CD4-positive, alpha-beta memory T cell (primary cell): Measurements from ENCODE around the gene CDK10. TPM values are rescaled to one million over a fixed set of nuclear protein-coding genes. Genes with fewer than 3 reads are reported as not detected.

Experiments used
- CTCF ChIA-PET: fragments of 350-600 bp; sonication (Branson Sonifier 250); formaldehyde crosslinking; loops from one replicate; lab custom pipeline; 2021; ENCODE audit warnings: inconsistent platforms; ENCODE audit not compliant: partially characterized antibody; lab: Charles Lee
- POLR2A ChIA-PET: fragments of 350-600 bp; sonication (Branson Sonifier 250); formaldehyde crosslinking; loops from one replicate; lab custom pipeline; 2021; ENCODE audit not compliant: partially characterized antibody; lab: Charles Lee
- DNase-seq, 5 donors: peaks; one replicate each; pipeline versions ENCODE4 v3.0.0 to v3.0.0-alpha.2; 2020 to 2022; ENCODE audit warnings: mixed read lengths in 1 of 5
- H3K27ac ChIP-seq: one replicate; pipeline ENCODE4 v1.7.0; 2013; ENCODE audit warnings: low read depth, low read length
- H3K27me3 ChIP-seq: 2 replicates; pipeline ENCODE4 v1.7.0; 2013; ENCODE audit warnings: mild to moderate bottlenecking, low read length, moderate library complexity; ENCODE audit not compliant: insufficient read depth
- H3K36me3 ChIP-seq: 2 replicates; pipeline ENCODE4 v1.7.0; 2013; ENCODE audit warnings: mild to moderate bottlenecking, low read length, moderate library complexity; ENCODE audit not compliant: insufficient read depth
- H3K4me1 ChIP-seq: 2 replicates; pipeline ENCODE4 v1.7.0; 2013; ENCODE audit warnings: mild to moderate bottlenecking, low read length, moderate library complexity; ENCODE audit not compliant: insufficient read depth
- H3K4me3 ChIP-seq, 2 donors: one replicate each; pipeline ENCODE4 v1.7.0; 2013; ENCODE audit warnings: low read length in 2 of 2, mild to moderate bottlenecking in 1 of 2
- H3K9me3 ChIP-seq, 2 donors: one replicate each; pipeline ENCODE4 v1.7.0; 2013; ENCODE audit warnings: low read length in 2 of 2, control low read depth in 1 of 2; ENCODE audit not compliant: control insufficient read depth in 1 of 2
- H3K27ac Mint-ChIP-seq, 7 donors: one replicate each; pipeline ENCODE4 v1.8.0; 2020 to 2021; ENCODE audit warnings: mixed read lengths in 7 of 7, mild to moderate bottlenecking in 6 of 7, inconsistent platforms in 3 of 7, moderate library complexity in 3 of 7
- H3K27me3 Mint-ChIP-seq, 2 donors: one replicate each; pipeline ENCODE4 v1.8.0; 2020 to 2021; ENCODE audit warnings: mixed read lengths in 2 of 2
- H3K36me3 Mint-ChIP-seq, 2 donors: one replicate each; pipeline ENCODE4 v1.8.0; 2020 to 2021; ENCODE audit warnings: mixed read lengths in 2 of 2, inconsistent platforms in 1 of 2, mild to moderate bottlenecking in 1 of 2
- H3K4me1 Mint-ChIP-seq, 4 donors: one replicate each; pipeline ENCODE4 v1.8.0; 2020 to 2021; ENCODE audit warnings: mixed read lengths in 4 of 4, mild to moderate bottlenecking in 1 of 4
- H3K4me3 Mint-ChIP-seq, 8 donors: one replicate each; pipeline ENCODE4 v1.8.0; 2020 to 2021; ENCODE audit warnings: mixed read lengths in 8 of 8, mild to moderate bottlenecking in 7 of 8, moderate library complexity in 6 of 8, inconsistent platforms in 3 of 8
- H3K9me3 Mint-ChIP-seq, 8 donors: one replicate each; pipeline ENCODE4 v1.8.0; 2020 to 2021; ENCODE audit warnings: mixed read lengths in 8 of 8, mild to moderate bottlenecking in 5 of 8, inconsistent platforms in 3 of 8, moderate library complexity in 1 of 8
- intact Hi-C: fragments of 100-400 bp; cut with micrococcal nuclease; formaldehyde crosslinking; loops from one replicate; pipeline ENCODE4 v1.15.1; 2023
- polyA plus RNA-seq, 2 donors: library from polyadenylated mRNA; unstranded; fragments of 300-500 nt; fragmentation: Illumina TruSeq; gene quantifications; one replicate each; pipeline ENCODE4 v1.2.3, GENCODE V29; 2021
- total RNA-seq, 2 experiments: library from RNA; stranded (reverse); gene quantifications; one replicate each; pipeline ENCODE4 v1.2.3, GENCODE V29; 2021

The CDK10 gene, protein sequence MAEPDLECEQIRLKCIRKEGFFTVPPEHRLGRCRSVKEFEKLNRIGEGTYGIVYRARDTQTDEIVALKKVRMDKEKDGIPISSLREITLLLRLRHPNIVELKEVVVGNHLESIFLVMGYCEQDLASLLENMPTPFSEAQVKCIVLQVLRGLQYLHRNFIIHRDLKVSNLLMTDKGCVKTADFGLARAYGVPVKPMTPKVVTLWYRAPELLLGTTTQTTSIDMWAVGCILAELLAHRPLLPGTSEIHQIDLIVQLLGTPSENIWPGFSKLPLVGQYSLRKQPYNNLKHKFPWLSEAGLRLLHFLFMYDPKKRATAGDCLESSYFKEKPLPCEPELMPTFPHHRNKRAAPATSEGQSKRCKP
- total RNA-seq (100 to 1,000 TPM; 134 to 140 TPM), polyA plus RNA-seq (10 to 100 TPM; 24.8 to 33.5 TPM)

DNA sequence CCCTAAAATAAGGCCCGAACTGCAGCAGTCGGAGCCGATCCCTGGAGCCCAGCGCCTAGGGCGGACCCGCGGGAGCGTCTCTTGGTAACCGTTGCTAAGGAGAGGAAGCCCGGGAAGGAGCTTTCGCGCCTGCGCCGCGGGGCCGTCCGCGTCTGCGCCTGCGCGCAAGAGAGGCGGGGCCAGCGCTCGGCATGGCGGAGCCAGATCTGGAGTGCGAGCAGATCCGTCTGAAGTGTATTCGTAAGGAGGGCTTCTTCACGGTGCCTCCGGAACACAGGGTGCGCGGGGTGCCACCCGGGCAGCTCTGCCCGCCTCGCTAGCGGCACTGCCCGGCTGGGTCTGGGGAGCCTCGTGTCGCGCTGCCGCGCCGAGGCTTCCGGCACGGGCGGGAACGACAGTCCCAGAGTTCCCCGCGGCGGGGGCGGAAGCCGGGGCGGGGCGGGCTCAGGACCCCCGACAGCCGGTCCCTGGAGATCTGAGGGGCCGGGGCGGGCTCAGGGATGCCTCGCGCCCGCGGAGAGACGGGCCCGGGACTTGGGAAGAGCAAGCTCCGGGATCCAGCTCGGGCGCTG, at the start of gene CDK10:
Gene CDK10, plus strand, starts transcription at position 170 of the 572 bp plus-strand sequence. Its CDS starts 22 bp downstream, at position 192.
- ChIA-PET POLR2A (interaction anchor here (0.7 to 2.7 kb wide), 18 partner anchors 10 to 905 kb away, joined by 3 to 37 read pairs (median 4); partner anchors contain the start of genes CHMP1A, SPATA2L, SPATA33 and SPG7), CTCF (interaction anchor here (1.1 to 2.7 kb wide), 3 partner anchors 13 to 19 kb away, joined by 4 to 33 read pairs (median 7); partner anchors contain the start of gene SPATA2L)
- Mint-ChIP-seq H3K4me1 (peaks cover 9 to 25% (median 13%) of the 10 kb centered on the region in 4 donors), H3K27ac (peak within 1 kb of the TSS; percentile 78 to 98 (median 94)), H3K36me3 (peaks cover 4 to 16% of the 10 kb centered on the region in 2 donors), H3K4me3 (peak within 1 kb of the TSS; percentile 84 to 96 (median 92)), H3K9me3 (no peaks in the 10 kb centered on the region), H3K27me3 (no peaks in the 10 kb centered on the region)
- Histone ChIP-seq H3K36me3 (peaks cover 6% of the 10 kb centered on the region), H3K27me3 (no peaks in the 10 kb centered on the region), H3K9me3 (no peaks in the 10 kb centered on the region), H3K4me1 (peaks cover 14% of the 10 kb centered on the region), H3K4me3 (peak within 1 kb of the TSS; percentile 57 to 84), H3K27ac (peak within 1 kb of the TSS; percentile 84)
- peak; percentile 78 to 95 (median 87) for DNase-seq
- intact Hi-C loops = loop anchor here (1.0 kb wide), 3 partner anchors 14 to 36 kb away; partner anchors contain the start of genes CHMP1A and SPATA33

DNA sequence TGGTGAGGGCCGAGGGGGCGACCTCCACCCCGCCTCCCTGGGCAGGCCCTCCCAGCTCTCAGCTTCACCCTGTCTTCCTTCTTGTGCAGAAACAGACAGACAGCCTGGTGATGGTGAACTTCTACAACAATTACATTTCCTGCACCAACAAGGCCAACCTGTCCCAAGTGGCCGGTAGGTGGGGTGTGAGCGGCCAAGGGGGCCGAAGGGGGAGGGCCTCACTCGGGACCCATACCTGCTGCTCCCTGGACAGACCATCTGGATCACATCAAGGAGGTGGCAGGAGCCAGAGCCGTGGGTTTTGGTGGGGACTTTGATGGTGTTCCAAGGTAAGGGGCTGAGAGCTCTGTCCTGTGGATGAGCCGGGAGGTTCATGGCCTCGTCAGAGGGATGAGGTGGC, 49.1 kb upstream of the CDK10 start:
- H3K4me3 Mint-ChIP-seq = no peak overlapping the region
- CTCF ChIA-PET = no interaction called here
- peaks cover 5 to 8% (median 6%) of the 10 kb centered on the region in 4 donors for H3K4me1 Mint-ChIP-seq

GRCh38 chr16:89638455-89638854, 48.0 kb upstream of the CDK10 start:
- intact Hi-C loops = no loop called here
- Histone ChIP-seq H3K4me3 (no peak overlapping the region), H3K4me1 (peaks cover 7% of the 10 kb centered on the region), H3K9me3 (no peaks in the 10 kb centered on the region), H3K36me3 (no peaks in the 10 kb centered on the region), H3K27ac (no peak overlapping the region), H3K27me3 (no peaks in the 10 kb centered on the region)
- POLR2A ChIA-PET = no interaction called here
- H3K9me3 Mint-ChIP-seq = no peaks in the 10 kb centered on the region
- DNase-seq = no peak
- no peaks in the 10 kb centered on the region for H3K36me3 Mint-ChIP-seq
- no peak overlapping the region for H3K27ac Mint-ChIP-seq
- no peaks in the 10 kb centered on the region for H3K27me3 Mint-ChIP-seq
- peaks cover 5 to 10% (median 7%) of the 10 kb centered on the region in 4 donors for H3K4me1 Mint-ChIP-seq
- H3K4me3 Mint-ChIP-seq = no peak overlapping the region
- CTCF ChIA-PET = no interaction called here

More for the DNA sequence above, 49.1 kb upstream of the CDK10 start:
- intact Hi-C loops = no loop called here
- POLR2A ChIA-PET = no interaction called here
- no peaks in the 10 kb centered on the region for H3K27me3 Mint-ChIP-seq
- no peak overlapping the region for H3K27ac Mint-ChIP-seq
- Histone ChIP-seq H3K4me3 (no peak overlapping the region), H3K9me3 (no peaks in the 10 kb centered on the region), H3K4me1 (peaks cover 7% of the 10 kb centered on the region), H3K36me3 (no peaks in the 10 kb centered on the region), H3K27ac (no peak overlapping the region), H3K27me3 (no peaks in the 10 kb centered on the region)
- H3K36me3 Mint-ChIP-seq = no peaks in the 10 kb centered on the region
- no peak for DNase-seq
- H3K9me3 Mint-ChIP-seq = no peaks in the 10 kb centered on the region

GRCh38 chr16:89639385-89639784, 47.1 kb upstream of the CDK10 start:
- no peaks in the 10 kb centered on the region for H3K27me3 ChIP-seq
- Mint-ChIP-seq H3K4me1 (peaks cover 5 to 10% (median 7%) of the 10 kb centered on the region in 4 donors), H3K4me3 (no peak overlapping the region), H3K9me3 (no peaks in the 10 kb centered on the region), H3K36me3 (no peaks in the 10 kb centered on the region), H3K27ac (no peak overlapping the region), H3K27me3 (no peaks in the 10 kb centered on the region)
- H3K4me3 ChIP-seq = no peak overlapping the region
- POLR2A ChIA-PET = no interaction called here
- DNase-seq = no peak
- CTCF ChIA-PET = interaction anchor here (0.8 kb wide), 1 partner anchor 12 kb away, joined by 3 read pairs; no protein-coding TSS in a partner anchor
- no peak overlapping the region for H3K27ac ChIP-seq
- H3K4me1 ChIP-seq = peaks cover 7% of the 10 kb centered on the region
- H3K36me3 ChIP-seq = no peaks in the 10 kb centered on the region
- intact Hi-C loops = no loop called here
- H3K9me3 ChIP-seq = no peaks in the 10 kb centered on the region

DNA sequence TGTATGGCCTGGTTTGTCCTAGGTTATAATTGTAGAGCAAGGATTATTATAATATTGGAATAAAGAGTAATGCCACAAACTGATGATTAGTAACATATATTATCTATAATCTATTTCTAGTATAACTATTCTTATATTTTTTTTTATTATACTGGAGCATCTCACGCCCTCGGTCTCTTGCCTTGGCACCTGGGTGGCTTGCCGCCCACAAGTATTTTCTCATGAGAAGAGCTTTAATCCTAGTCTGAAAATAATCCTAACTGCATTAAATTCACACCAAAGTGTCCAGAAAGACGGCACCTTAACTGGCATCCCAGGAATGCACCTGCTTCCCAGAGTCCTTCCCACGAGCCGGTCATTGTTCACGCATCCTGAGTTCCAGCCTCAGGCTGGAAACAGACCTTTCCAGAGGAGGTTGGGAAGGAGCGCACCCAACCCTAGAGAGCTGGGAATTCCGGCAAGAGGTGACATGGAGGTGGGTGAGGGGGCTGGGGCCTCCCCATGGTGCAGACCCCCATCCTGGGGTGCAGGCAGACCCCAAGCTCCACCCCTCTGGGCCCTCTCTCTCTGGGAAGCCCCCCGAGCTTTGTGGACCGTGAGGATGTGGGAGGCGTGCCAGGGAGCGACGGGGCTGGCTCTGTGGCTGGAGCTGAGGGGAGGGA, 44.9 kb upstream of the CDK10 start:
- no peaks in the 10 kb centered on the region for H3K27me3 Mint-ChIP-seq
- peaks cover 8 to 16% of the 10 kb centered on the region in 2 donors for H3K36me3 Mint-ChIP-seq
- peaks cover 21% of the 10 kb centered on the region for H3K36me3 ChIP-seq
- intact Hi-C loops = loop anchor here (1.0 to 2.0 kb wide), 3 partner anchors 77 to 401 kb away; no protein-coding TSS in a partner anchor
- H3K4me1 Mint-ChIP-seq = peaks cover 5 to 10% (median 7%) of the 10 kb centered on the region in 4 donors
- POLR2A ChIA-PET = interaction anchor here (1.1 to 1.8 kb wide), 2 partner anchors 14 to 66 kb away, joined by 3 to 4 read pairs; partner anchors contain the start of gene CPNE7
- no peaks in the 10 kb centered on the region for H3K9me3 Mint-ChIP-seq
- H3K9me3 ChIP-seq = no peaks in the 10 kb centered on the region
- H3K4me1 ChIP-seq = peaks cover 7% of the 10 kb centered on the region
- CTCF ChIA-PET = interaction anchor here (0.6 to 1.1 kb wide), 2 partner anchors 145 to 269 kb away, joined by 3 read pairs; no protein-coding TSS in a partner anchor
- H3K4me3 ChIP-seq = no peak overlapping the region
- H3K4me3 Mint-ChIP-seq = peak overlapping the region in 3 of 8 donors; percentile 67 to 78 (median 71)
- no peak for DNase-seq
- no peak overlapping the region for H3K27ac ChIP-seq
- no peaks in the 10 kb centered on the region for H3K27me3 ChIP-seq
- H3K27ac Mint-ChIP-seq = peak overlapping the region in 1 of 7 donors; percentile 33

GRCh38 chr16:89642574-89642973, 43.9 kb upstream of the CDK10 start:
- peaks cover 5 to 10% (median 7%) of the 10 kb centered on the region in 4 donors for H3K4me1 Mint-ChIP-seq
- peaks cover 7% of the 10 kb centered on the region for H3K4me1 ChIP-seq
- intact Hi-C loops = no loop called here
- H3K27ac ChIP-seq = no peak overlapping the region
- peaks cover 28% of the 10 kb centered on the region for H3K36me3 ChIP-seq
- H3K27me3 ChIP-seq = no peaks in the 10 kb centered on the region
- ChIA-PET CTCF (interaction anchor here (1.1 kb wide), 1 partner anchor 268 kb away, joined by 3 read pairs; no protein-coding TSS in a partner anchor), POLR2A (interaction anchor here (1.8 kb wide), 1 partner anchor 13 kb away, joined by 4 read pairs; no protein-coding TSS in a partner anchor)
- peaks cover 0 to 3% (median 0%) of the 10 kb centered on the region in 8 donors for H3K9me3 Mint-ChIP-seq
- no peak for DNase-seq
- H3K4me3 ChIP-seq = no peak overlapping the region
- no peak overlapping the region for H3K4me3 Mint-ChIP-seq
- H3K27me3 Mint-ChIP-seq = no peaks in the 10 kb centered on the region
- H3K36me3 Mint-ChIP-seq = peaks cover 8 to 17% of the 10 kb centered on the region in 2 donors
- H3K9me3 ChIP-seq = no peaks in the 10 kb centered on the region
- no peak overlapping the region for H3K27ac Mint-ChIP-seq
